HG02981 (cell line): ENCODE results near the gene TMEFF1.
"Not testable (repeated sequence)": the region's sequence is repeated elsewhere in the genome, so short reads cannot be mapped to it uniquely, and the experiment has no call there.

Source experiments
- ATAC-seq: cut with Tn5 transposase; IDR thresholded peaks from one replicate; pipeline ENCODE4 v1.9.1; 2021; ENCODE audit warnings: mild to moderate bottlenecking, moderate library complexity; ENCODE audit not compliant: unreplicated experiment

The TMEFF1 gene, protein sequence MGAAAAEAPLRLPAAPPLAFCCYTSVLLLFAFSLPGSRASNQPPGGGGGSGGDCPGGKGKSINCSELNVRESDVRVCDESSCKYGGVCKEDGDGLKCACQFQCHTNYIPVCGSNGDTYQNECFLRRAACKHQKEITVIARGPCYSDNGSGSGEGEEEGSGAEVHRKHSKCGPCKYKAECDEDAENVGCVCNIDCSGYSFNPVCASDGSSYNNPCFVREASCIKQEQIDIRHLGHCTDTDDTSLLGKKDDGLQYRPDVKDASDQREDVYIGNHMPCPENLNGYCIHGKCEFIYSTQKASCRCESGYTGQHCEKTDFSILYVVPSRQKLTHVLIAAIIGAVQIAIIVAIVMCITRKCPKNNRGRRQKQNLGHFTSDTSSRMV

DNA sequence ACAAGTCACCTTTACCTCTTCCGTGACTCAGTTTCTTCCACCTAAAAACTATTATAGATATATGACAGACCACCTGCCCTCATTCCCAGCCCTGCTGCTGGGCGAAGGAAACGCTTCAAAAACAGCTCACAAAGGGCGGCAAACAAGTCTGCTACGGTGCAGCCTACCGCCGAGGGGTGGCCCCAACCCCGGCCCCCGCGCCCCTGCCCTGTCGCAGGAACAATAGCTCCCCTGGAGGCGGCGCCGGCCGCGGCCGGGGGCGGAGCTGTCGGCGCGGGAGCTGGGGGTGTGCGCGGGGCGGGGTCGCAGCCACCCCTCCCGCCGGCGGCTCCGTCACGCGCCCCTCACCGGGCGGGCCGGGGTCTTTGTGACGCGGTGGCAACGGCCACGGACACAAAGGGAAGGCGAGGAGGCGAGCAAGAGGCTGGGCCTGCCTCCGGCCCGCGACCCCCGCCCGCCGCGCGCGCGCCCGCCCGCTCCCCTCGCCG is at the start of gene TMEFF1:
Gene TMEFF1 (plus strand): TSS at position 362 of the 488 bp plus-strand sequence. CDS start 396 bp downstream, outside the sequence.
- ATAC-seq: peak; percentile 49

DNA sequence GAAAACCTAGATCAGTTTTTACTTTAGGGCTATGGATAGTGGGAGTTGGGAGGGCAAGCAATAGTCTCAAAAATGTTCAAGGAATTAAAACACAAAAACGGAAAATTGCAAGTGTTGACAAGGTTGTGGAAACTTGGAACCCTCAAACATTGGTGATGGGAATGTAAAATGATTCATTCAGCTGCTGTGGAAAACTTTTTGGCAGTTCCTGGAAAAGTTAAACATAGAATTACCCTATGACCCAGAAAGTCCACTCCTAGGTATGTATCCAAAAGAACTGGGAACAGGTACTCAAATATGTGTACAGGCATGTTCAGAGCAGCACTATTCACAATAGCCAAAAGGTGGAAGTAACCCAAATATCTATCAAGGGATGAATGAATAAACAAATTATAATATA is 47.2 kb upstream of the TMEFF1 start:
- no peak for ATAC-seq

DNA sequence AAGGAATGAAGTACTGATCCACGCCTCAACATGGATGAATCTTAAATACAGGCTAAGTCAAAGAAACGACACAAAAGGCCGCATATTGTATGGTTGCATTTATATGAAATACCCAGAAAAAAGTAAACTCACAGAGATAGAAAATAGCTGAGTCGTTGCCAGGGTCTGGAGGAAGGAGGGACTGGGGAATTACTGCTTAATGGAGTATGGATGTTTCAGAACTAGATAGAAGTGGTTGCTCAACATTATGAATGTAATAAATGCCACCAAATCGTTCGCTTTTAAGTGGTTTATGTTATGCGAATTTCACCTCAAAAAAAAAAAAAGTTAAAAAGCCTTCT is 46.8 kb upstream of the TMEFF1 start:
- no peak for ATAC-seq

DNA sequence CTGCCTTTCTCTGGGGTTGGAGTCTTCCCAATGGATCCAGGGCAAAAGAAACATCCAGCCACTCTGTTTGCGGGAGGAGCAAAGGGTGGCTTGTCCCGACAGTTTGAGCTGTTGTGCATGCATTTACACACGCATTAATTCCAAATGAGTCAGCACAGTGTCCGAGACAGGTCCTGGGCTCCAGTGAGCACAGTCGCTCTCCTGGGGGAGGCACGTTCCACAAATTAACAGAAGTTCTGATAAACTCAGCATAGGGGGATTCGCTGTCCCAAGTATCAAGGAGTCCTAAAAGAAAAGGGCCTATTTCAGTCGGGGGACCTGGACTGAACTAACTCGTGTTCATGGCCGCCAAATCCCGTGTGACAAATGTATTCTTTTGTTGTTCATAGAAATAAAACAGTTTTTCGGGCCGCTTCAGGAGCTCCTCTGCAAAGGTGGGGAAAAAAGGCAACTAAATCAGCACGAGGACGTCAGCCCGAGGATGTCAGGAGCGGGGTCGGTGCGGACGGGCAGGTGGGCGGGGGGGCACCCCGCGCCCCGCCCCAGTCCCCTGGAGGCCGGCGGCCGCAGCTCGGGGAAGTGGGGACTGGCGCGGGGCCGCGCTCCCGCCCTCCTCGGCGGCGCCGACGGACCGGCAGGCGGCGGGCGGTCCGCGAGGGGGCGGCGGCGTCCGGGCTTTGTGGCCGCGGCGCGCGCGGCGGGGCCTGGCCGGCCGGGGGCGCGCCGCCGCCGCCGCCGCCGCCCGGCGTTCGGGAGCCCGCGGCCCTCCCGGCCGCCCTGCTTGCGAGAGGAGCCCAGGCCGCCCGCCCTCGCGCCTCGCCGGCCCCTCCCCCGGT is 46.2 kb upstream of the TMEFF1 start, which contains the start of gene MSANTD3:
Gene MSANTD3 (plus strand): TSS at position 614 of the 836 bp plus-strand sequence. CDS start 14,796 bp downstream, outside the sequence.
- ATAC-seq: peak; percentile 70

DNA sequence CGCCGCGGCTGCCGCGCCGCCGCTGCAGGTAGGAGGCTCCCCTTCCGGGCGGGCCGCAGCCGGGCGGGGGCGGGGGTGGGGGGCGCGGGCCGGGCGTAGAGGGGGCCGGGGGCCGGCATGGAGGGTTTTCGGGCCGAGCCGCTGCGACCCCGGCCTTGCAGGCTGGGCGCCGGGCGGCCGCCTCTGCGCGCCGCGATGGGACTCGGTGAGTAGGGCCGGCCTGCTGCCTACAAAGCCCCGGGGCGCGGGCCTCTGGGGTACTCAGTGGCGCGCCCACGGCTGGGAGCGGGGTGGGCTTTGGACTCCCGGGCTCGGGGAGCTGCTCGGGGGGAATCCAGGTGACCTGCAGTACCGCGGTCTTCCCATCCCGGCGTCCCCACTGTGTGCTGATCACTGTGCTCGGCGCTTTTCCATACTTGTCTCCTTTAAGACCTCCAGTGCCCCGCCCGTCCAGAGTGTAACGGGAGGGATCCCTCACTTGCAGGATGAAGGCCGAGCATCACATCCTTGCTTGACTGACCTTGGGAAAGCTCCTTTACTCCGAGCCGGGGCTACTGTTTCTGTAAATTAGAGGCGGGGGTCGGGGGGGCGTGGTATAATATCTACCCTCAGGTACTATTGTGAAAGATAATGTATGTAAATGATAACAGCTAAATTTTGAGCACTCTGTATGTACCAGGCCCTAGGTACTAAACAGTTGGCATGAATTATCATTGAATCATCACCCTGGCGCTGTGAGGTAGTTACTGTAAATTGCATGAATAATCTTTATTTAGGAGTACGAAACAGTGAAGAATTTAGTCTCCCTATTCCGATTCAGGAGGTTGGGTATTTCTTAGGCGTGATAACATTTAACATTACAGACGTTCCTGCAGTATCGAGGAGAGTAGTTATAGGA is 45.3 kb upstream of the TMEFF1 start:
- peak; percentile 58 for ATAC-seq

DNA sequence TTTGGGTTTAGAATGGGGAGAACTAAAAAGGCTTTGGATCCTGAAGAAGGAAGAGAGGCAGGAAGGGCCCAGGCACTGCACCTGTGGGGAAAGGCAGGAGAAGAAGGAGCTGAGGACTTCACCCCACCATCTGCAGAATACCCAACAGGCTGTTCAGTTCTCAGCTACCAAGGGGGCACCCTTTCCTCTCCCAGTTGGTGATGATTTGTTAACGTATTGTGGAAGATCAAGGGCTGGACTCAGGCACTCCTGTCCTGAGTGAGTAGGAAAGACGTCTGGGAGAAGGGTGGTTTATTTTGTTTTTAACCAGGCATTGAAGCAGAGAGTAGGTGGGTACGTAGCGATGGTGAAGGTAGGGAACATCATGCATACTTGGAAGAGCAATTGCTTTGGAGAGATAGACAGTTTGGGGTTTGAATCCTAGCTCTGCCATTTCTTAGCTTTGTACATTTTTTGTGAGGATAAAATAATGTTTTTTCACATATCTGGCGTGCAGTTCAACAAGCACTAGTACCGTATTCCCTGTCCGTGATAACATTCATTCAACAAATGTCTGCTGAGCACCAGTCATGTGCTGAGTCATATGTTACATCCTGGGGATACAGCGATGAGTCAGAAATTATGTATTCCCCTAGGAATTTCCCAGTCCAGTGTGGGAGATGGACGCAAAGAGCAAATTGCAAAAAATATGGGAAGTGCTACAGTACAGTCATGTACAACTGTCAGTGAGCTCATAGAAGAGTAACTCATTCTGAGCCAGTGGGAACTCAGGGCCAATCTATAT is 43.9 kb upstream of the TMEFF1 start:
- no peak for ATAC-seq

DNA sequence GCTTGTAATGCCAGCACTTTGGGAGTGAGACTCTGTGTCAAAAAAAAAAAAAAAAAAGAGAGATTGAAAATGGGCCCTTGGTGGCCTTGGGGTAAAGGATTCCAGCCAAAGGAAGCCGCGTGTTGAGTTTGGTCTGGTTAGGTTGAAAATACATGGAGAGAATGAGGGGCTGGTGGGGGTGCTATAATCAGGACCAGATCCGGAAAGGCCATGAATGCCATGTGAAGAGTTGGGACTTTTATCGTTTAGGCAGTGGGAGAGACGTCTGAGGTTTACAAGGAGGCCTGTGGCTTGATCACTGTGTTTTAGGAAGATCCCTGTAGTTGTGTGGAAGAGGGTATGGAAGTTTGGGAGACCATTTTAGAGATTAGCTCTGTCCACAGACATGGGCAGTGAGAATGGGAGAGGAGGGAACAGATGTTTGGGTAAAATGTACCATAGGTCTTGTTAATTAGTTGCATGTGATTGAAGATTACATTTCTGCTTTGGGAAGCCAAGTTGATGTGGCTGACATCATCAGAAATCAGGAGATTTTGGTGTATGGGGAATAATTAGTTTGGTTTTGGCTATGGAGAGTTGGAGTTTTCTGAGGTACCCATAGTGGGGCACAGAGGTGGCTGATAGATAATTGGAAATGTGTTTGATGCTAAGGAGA is 42.5 kb upstream of the TMEFF1 start:
- no peak for ATAC-seq

DNA sequence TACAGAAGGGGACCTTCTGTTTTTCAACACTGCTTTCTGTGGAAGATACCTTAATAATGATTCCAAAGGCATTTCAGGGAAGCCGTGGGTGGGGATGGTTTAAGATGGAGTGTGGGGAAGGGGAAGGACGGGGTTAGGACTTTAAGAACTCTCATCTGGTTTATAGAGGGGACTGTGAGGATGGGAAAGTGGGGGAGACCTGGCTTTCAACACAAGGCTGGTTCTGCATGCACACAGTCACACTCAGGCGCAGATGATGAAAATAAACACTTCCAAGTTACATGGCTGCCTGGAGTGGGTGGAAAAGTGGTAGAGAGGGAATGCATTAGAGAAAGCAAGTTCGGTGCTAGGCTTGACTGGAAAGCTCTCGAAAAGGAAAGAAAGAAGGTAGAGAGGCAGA is 41.1 kb upstream of the TMEFF1 start:
- no peak for ATAC-seq

DNA sequence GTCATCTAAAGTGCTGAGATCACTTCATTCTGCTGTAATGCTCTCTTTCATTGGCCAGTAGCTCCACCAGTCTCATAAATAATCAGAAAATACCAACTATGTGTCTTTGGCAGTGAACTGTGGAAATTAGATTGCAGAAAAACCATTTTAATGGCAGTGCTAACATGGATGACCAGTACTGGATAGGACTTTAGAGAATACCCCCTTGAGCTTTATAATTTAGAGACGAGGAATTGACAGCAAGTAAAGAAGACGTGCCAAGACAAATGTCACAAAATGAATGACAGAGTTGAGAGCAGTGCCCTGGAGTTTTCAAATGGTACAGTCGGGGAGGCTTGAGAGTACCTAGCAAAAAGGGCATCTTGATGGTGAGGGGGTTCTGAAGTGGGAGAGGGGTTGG is 40.2 kb upstream of the TMEFF1 start:
- ATAC-seq: no peak

DNA sequence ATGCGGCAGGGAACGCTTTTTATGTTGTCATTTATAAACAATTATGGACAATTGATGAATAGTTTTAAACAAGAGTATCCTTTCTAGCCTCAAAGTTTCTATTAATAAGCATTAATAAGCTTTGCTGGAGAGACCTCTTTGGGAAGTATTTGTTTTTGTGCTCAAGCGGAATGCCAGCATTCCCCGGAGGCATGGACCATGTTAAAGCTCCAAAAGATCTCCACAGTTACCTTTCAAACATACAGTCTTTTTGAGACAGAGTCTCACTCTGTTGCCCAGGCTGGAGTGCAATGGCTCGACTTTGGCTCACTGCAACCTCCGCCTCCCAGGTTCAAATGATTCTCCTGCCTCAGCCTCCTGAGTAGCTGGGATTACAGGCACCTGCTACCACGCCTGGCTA is 36.4 kb upstream of the TMEFF1 start:
- ATAC-seq: no peak

DNA sequence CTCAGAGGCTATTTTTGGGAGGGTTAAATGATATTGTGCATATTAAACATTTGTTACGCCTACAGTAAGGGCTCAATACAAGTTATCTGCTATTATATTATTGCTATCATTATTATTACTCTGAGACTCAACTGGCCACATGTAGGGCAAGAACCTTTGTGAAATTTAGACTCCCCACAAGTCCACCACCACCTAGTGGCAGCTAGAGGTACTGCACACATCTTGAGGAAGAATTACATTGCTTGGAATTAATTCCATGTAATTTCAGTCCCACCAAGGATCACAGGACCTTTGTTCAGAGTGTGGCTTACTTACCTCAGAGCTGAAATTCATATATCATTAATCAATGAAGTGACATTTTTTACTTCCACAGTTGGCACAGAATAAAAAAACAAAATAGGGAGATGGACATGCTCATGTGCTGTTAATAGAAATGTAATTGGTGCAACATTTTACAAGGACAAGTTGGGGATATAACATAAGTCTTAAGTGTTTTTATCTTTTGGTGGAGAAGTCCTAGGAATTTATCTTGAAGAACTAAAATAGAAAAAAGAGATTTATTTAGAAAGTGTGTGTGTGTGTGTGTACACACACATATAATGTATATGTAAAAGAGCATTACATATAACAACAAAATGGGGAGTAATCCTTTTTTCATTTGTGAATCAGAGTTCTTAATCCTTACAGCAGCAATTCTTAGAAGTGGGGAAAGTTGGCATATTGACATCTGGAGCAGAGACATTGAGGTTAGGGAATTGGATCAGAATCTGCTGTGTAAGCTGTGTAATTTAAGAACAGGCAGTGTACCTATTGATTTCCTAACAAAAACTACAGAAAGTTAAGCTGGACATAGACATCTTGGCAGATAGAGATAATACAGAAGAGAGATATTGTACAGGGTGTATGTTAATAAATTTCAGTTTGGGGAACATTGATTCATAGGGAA is 34.8 kb upstream of the TMEFF1 start:
- peak; percentile 65 for ATAC-seq

DNA sequence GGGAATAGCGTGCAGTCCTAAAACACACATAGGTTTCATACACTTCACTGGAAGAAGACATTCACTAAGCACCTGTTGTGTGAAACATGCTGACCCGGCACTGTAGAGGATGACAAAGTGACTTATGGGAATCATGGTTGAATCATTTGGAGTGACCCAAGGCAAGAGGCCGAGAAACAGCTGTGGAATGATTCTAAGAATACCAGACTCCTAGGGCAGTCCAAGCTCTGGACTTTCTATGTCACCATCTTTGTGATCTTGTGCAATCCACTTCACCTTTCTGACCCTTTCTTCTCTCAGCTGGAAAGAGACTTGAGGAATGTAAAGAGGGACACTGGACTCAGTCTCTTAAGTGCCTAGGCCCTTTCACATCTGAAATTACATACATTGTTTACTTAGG is 32.9 kb upstream of the TMEFF1 start:
- ATAC-seq: no peak

DNA sequence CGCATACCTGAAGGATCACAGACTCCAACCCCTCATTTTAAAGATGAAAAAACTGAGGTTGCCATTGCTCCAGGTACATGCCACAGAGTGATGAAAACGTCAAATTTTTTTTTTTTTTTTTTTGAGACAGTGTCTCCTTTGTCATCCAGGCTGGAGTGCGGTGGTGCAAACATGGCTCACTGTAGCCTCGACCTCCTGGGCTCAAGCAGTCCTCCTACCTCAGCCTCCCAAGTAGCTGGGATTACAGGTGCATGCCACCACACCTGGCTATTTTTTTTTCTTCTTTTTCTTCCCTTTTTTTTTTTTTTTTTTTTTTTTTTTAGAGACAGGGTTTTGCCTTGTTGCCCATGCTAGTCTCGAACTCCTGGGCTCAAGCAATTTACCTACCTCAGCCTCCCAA is 32.5 kb upstream of the TMEFF1 start:
- ATAC-seq: not testable (repeated sequence)

DNA sequence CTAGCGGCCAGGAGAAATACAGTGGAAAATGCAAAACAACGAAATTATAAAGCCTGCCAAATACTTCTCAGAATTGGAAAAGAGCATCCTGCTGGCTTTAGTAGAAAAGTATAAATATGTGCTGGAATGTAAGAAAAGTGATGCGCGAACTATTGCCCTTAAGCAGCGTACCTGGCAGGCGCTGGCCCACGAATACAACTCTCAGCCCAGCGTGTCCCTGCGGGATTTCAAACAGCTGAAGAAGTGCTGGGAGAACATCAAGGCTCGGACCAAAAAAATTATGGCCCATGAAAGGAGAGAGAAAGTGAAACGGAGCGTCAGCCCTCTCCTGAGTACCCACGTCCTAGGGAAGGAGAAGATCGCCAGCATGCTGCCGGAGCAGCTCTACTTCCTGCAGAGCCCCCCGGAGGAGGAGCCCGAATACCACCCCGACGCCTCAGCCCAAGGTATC is 31.0 kb upstream of the TMEFF1 start:
- no peak for ATAC-seq

DNA sequence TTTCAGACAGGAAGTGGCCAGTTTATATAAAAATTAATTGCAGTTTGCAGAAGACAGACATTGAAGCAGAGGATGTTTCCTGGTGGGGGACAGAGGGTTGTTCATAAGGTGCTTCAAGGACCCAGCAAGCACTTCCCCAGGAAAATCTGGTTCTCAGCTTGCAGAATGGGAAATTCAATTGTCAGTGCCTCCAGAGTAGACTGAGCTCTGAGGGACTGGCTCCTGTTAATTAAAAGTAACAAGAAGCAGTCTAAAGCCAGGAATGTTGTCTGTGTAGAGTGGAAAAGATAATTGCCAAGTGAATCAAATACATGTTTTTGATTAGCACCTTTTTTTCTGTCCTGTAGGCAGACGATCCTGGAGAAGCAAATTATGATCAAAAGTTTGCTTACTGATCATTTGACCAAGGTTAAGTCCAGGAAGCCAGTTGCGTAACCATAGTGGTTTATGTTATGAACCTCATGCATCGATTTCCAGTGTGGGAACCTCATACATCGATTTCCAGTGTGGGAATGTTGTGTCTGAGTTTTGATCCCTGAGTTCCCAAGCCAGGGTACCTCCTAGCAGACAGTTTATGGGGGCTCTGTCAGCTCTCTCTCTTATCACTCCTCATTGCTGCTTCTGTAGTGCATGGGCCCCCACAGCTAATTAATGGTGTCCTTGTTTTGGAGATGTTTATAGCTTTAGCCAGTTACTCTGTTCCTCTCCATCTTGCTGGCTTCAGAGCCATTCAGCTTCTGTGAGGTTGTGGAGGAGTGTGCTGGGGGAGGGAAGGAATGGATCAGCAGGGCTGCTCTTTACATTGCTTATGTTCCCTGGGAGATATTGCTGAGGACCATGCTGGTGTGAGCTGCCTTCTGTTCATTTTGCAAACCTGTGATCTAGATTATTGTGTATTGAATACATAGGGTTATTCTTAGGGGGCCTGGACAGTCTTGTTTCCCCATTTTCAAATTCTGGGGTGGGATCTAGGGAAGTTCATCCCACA is 28.9 kb upstream of the TMEFF1 start:
- ATAC-seq: no peak

DNA sequence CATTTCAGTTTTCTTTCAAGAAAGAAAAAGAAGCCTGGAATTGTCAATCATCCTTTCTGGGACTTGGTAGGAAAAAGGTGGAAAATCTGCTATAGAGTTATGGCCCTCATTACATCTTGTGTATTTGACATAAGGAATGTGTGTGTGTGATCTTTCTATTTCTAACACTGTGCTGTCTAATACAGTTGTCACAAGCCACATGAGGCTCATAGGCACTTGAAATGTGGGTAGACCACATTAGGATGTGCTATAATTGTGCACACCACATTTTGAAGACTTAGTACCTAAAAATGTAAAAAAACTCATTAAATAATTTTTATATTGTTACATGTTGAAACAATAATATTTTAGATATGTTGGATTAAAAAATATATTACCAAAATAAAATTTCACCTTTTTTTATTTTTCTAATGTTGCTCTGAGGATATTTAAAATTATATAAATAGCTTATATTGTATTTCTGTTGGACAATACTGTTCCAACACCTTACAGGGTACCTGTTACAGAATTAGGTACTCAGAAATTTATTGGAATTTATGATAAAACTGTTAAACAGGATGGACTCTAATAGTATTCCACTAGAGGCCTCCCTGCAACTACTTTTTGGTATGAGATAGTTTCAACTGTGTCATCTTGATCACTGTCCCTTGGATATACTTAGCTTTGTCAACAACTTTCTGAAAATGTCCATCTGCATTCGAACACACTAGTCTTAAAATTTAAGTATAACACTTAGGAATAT is 27.6 kb upstream of the TMEFF1 start:
- ATAC-seq: no peak
